GM23338 (cell line): Measurements from ENCODE around the gene TCEAL8. TPM values are rescaled to one million over a fixed set of nuclear protein-coding genes. Genes with fewer than 3 reads are reported as not detected.

Experiments used
- ATAC-seq: fragments of 200-7000 bp; cut with Tn5 transposase; 3 replicates; pipeline ENCODE4 v1.9.1; 2020
- DNase-seq: peaks from one replicate; pipeline ENCODE4 v3.0.0-alpha.2; 2015; ENCODE audit warnings: low spot score
- H2AFZ ChIP-seq: fragments of 200-600 bp; sonication (generic); 2 replicates; pipeline ENCODE4 v1.8.0; 2016; ENCODE audit warnings: antibody characterized with exemption, mild to moderate bottlenecking, moderate library complexity
- H3F3A ChIP-seq: fragments of 200-600 bp; sonication (generic); replicated peaks from 2 replicates; pipeline ENCODE4 v1.8.0; 2017; ENCODE audit warnings: antibody characterized with exemption, mixed run types, low read depth
- H3K27ac ChIP-seq: fragments of 200-600 bp; sonication (generic); 2 replicates; pipeline ENCODE4 v1.6.1; 2016; ENCODE audit warnings: low read depth
- H3K27me3 ChIP-seq: fragments of 200-600 bp; sonication (generic); 2 replicates; pipeline ENCODE4 v1.8.0; 2016; ENCODE audit warnings: mild to moderate bottlenecking, mixed run types, moderate library complexity; ENCODE audit not compliant: insufficient read depth
- H3K36me3 ChIP-seq: fragments of 200-600 bp; sonication (generic); 2 replicates; pipeline ENCODE4 v1.8.0; 2016; ENCODE audit warnings: mild to moderate bottlenecking; ENCODE audit not compliant: insufficient read depth
- H3K4me1 ChIP-seq: fragments of 200-600 bp; sonication (generic); 2 replicates; pipeline ENCODE4 v1.8.0; 2016; ENCODE audit warnings: mild to moderate bottlenecking, moderate library complexity; ENCODE audit not compliant: insufficient read depth
- H3K4me2 ChIP-seq: fragments of 200-600 bp; sonication (generic); 2 replicates; pipeline ENCODE4 v1.7.1; 2017; ENCODE audit warnings: mixed run types
- H3K4me3 ChIP-seq: fragments of 200-600 bp; sonication (generic); 2 replicates; pipeline ENCODE4 v1.6.1; 2016; ENCODE audit warnings: mixed run types
- H3K79me2 ChIP-seq: fragments of 200-600 bp; sonication (generic); replicated peaks from 2 replicates; pipeline ENCODE4 v1.8.0; 2017; ENCODE audit warnings: mild to moderate bottlenecking; ENCODE audit not compliant: insufficient read depth
- H3K9me2 ChIP-seq: fragments of 200-600 bp; sonication (generic); 2 replicates; pipeline ENCODE4 v1.8.0; 2017; ENCODE audit not compliant: insufficient read depth
- H4K20me1 ChIP-seq: fragments of 200-600 bp; sonication (generic); replicated peaks from 2 replicates; pipeline ENCODE4 v1.8.0; 2017; ENCODE audit warnings: mild to moderate bottlenecking; ENCODE audit not compliant: insufficient read depth
- H3K27ac Mint-ChIP-seq: 2 replicates; pipeline ENCODE4 v1.8.0; 2020; ENCODE audit warnings: inconsistent platforms, mild to moderate bottlenecking, moderate library complexity, mixed read lengths
- H3K27me3 Mint-ChIP-seq: 3 replicates; pipeline ENCODE4 v1.8.0; 2022; ENCODE audit warnings: low read depth, mild to moderate bottlenecking, moderate library complexity, mixed read lengths, inconsistent platforms; ENCODE audit not compliant: insufficient read depth, poor library complexity
- H3K36me3 Mint-ChIP-seq: 3 replicates; pipeline ENCODE4 v1.8.0; 2021; ENCODE audit warnings: low read depth, mild to moderate bottlenecking, inconsistent platforms, moderate library complexity, mixed read lengths
- H3K4me1 Mint-ChIP-seq: 3 replicates; pipeline ENCODE4 v1.8.0; 2020; ENCODE audit warnings: mild to moderate bottlenecking, inconsistent platforms, mixed read lengths
- H3K4me3 Mint-ChIP-seq: 3 replicates; pipeline ENCODE4 v1.8.0; 2021; ENCODE audit warnings: moderate library complexity, mild to moderate bottlenecking, inconsistent platforms, mixed read lengths
- H3K9me3 Mint-ChIP-seq: 3 replicates; pipeline ENCODE4 v1.8.0; 2020; ENCODE audit warnings: moderate library complexity, mild to moderate bottlenecking, inconsistent platforms, mixed read lengths
- CREB1 ChIP-seq: fragments of 250-450 bp; sonication (Bioruptor Pico); IDR thresholded peaks from 2 replicates; pipeline ENCODE4 v1.5.0; 2020; ENCODE audit warnings: low read depth, mild to moderate bottlenecking, moderate library complexity
- CTCF ChIP-seq, 2 experiments: fragments of 200-600 bp in 1 of 2; sonication (generic) in 1 of 2; conservative IDR thresholded peaks; 2 replicates each; pipeline versions ENCODE4 v1.5.1 to v1.6.1; 2016 to 2017; ENCODE audit warnings: antibody characterized with exemption in 2 of 2, low read depth in 2 of 2, mild to moderate bottlenecking in 2 of 2, moderate library complexity in 1 of 2
- EZH2 ChIP-seq: fragments of 200-600 bp; sonication (generic); IDR thresholded peaks from one replicate; pipeline ENCODE4 v1.8.0; 2017; ENCODE audit warnings: antibody characterized with exemption, mild to moderate bottlenecking, low read depth; ENCODE audit not compliant: unreplicated experiment
- EZH2phosphoT487 ChIP-seq: fragments of 200-600 bp; sonication (generic); IDR thresholded peaks from one replicate; pipeline ENCODE4 v1.8.1; 2018; ENCODE audit warnings: antibody characterized with exemption; ENCODE audit not compliant: unreplicated experiment
- NANOG ChIP-seq: IDR thresholded peaks from 2 replicates; pipeline ENCODE4 v1.6.1; 2016; ENCODE audit warnings: antibody characterized with exemption, borderline replicate concordance
- POLR2AphosphoS5 ChIP-seq: IDR thresholded peaks from 2 replicates; pipeline ENCODE4 v1.6.1; 2016; ENCODE audit warnings: antibody characterized with exemption, low read depth
- REST ChIP-seq: IDR thresholded peaks from one replicate; pipeline ENCODE4 v1.6.1; 2018; ENCODE audit warnings: antibody characterized with exemption; ENCODE audit not compliant: unreplicated experiment
- STAT1 ChIP-seq: IDR thresholded peaks from one replicate; pipeline ENCODE4 v1.6.1; 2016; ENCODE audit warnings: antibody characterized with exemption; ENCODE audit not compliant: unreplicated experiment
- ZNF114 ChIP-seq: fragments of 250-450 bp; sonication (Bioruptor Pico); IDR thresholded peaks from 2 replicates; pipeline ENCODE4 v1.5.0; 2020; ENCODE audit warnings: mild to moderate bottlenecking, moderate library complexity
- ZNF331 ChIP-seq: fragments of 250-450 bp; sonication (Bioruptor Pico); IDR thresholded peaks from 2 replicates; pipeline ENCODE4 v1.5.0; 2020; ENCODE audit warnings: low read depth, mild to moderate bottlenecking, moderate library complexity
- ZNF462 ChIP-seq: fragments of 250-450 bp; sonication (Bioruptor Pico); IDR thresholded peaks from 2 replicates; pipeline ENCODE4 v1.5.0; 2020; ENCODE audit warnings: mild to moderate bottlenecking, moderate library complexity
- polyA plus RNA-seq: library from polyadenylated mRNA; unstranded; fragments of >200 nt; fragmentation: Nextera tagmentation; extraction: Ambion mirVana; gene quantifications from 2 replicates; pipeline ENCODE4 v1.2.1, GENCODE V29; 2016
- total RNA-seq: library from RNA; depleted of rRNA; stranded (reverse); fragments of >200 nt; shearing (Covaris generic); gene quantifications from 2 replicates; pipeline ENCODE4 v1.2.3, GENCODE V29; 2014

Gene TCEAL8
- total and polyA plus RNA-seq, 2 experiments from 2014 or later = 105 to 168 TPM

- TF ChIP-seq EZH2 = no peak
- TF ChIP-seq ZNF331 (CRISPR knock-in tag) = no peak
- peak; percentile 83 for TF ChIP-seq POLR2AphosphoS5
- no peak for TF ChIP-seq ZNF462
- no peak for TF ChIP-seq NANOG
- TF ChIP-seq CREB1 (CRISPR knock-in tag) = peak; percentile 66
- TF ChIP-seq CTCF (conservative IDR thresholded peaks at IDR 0.05; ENCODE audit: low read depth in 2 of 2) = no peak
- TF ChIP-seq ZNF114 = no peak
- TF ChIP-seq REST = no peak
- no peak for TF ChIP-seq STAT1
- TF ChIP-seq EZH2phosphoT487 = no peak
- Mint-ChIP-seq H3K36me3 (peaks cover 21% of the 10 kb centered on the region), H3K9me3 (no peaks in the 10 kb centered on the region), H3K4me1 (peaks cover 20% of the 10 kb centered on the region), H3K27ac (peak within 1 kb of the TSS; percentile 96), H3K4me3 (peak within 1 kb of the TSS; percentile 77), H3K27me3 (peaks cover 5% of the 10 kb centered on the region)
- 0 out of 2 replicates have a peak, but pooled peaks cover 6% of the 10 kb centered on the region for H3K4me1 ChIP-seq
- no peaks in the 10 kb centered on the region for H4K20me1 ChIP-seq
- peak within 1 kb of the TSS; percentile 76 for H3K4me2 ChIP-seq
- no peaks in the 10 kb centered on the region for H3F3A ChIP-seq
- H3K36me3 ChIP-seq = no peaks in the 10 kb centered on the region
- peak within 1 kb of the TSS; percentile 96 for H3K27ac ChIP-seq
- H3K4me3 ChIP-seq = peak within 1 kb of the TSS; percentile 70
- no peak within 1 kb of the TSS for H2AFZ ChIP-seq
- no peaks in the 10 kb centered on the region for H3K9me2 ChIP-seq
- H3K79me2 ChIP-seq = peaks cover 5% of the 10 kb centered on the region; the same call in 1 of the 2 replicates
- H3K27me3 ChIP-seq = peaks cover 2% of the 10 kb centered on the region; the same call in 1 of the 2 replicates
- ATAC-seq (peak; percentile 87), DNase-seq (peak; percentile 87)
Observed at GRCh38 chrX:103214870-103215424, 40.0 kb downstream of the TCEAL8 start, which contains the start of gene BEX4. Gene BEX4 (plus strand): TSS chrX:103215108. CDS start chrX:103216154, 1,046 bp downstream.
